Body of pancreas (tissue), 4 donors: ENCODE results near the gene CRYBG3.

Source experiments
- CTCF ChIP-seq, 7 experiments: fragments of 450-650 bp in 4 of 7; fragments of 200-600 bp in 3 of 7; sonication (generic) in 3 of 7; IDR thresholded peaks; one replicate each; pipeline ENCODE4 v1.5.1; 2016 to 2019; ENCODE audit warnings: antibody characterized with exemption in 7 of 7
- POLR2A ChIP-seq, 3 donors: fragments of 450-650 bp; IDR thresholded peaks; one replicate each; pipeline ENCODE4 v1.6.1; 2016; ENCODE audit warnings: antibody characterized with exemption in 3 of 3, mild to moderate bottlenecking in 2 of 3

DNA sequence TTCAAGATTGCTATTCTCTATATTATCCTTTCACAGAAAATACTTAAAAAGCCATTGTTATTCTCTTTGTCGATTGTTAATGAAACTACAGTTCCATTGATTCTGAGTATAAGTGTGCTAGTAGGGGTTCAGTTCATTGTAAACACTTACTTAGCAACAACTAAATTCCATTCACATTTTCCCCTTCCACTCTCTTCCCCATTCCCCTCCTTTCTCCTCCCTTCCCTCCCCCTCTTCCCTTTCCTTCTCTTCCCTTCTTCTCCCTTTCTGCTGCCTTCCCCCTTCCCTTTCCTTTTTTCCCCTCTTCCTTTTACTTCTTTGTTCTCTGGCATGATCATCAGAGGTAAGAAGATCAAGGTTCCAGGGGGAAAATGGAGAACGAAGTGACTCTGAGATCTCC lies 171.7 kb downstream of the CRYBG3 start:
- TF ChIP-seq CTCF (IDR thresholded peaks at IDR 0.05) (no peak), POLR2A (IDR thresholded peaks at IDR 0.05) (no peak)
